Lower leg skin (tissue), 3 donors: Measurements from ENCODE around the gene MYH7B.

ENCODE experiments used
- CTCF ChIP-seq, 3 donors: fragments of 450-650 bp; IDR thresholded peaks; one replicate each; pipeline ENCODE4 v1.5.1; 2016; ENCODE audit warnings: antibody characterized with exemption in 3 of 3, mild to moderate bottlenecking in 3 of 3, moderate library complexity in 2 of 3
- POLR2A ChIP-seq, 2 donors: fragments of 450-650 bp; IDR thresholded peaks; one replicate each; pipeline ENCODE4 v1.6.1; 2016 to 2017; ENCODE audit warnings: antibody characterized with exemption in 2 of 2, mild to moderate bottlenecking in 1 of 2, moderate library complexity in 1 of 2

- TF ChIP-seq CTCF (IDR thresholded peaks at IDR 0.05) (no peak), POLR2A (IDR thresholded peaks at IDR 0.05) (no peak)
Measured at GRCh38 chr20:35000311-35000921, 44.7 kb downstream of the MYH7B start.
